Calu3 (cell line): Measurements from ENCODE around the gene CLASP2. TPM values are rescaled to one million over a fixed set of nuclear protein-coding genes. Genes with fewer than 3 reads are reported as not detected.

Experiments used
- BruUV-seq: library from RNA; stranded (reverse); fragments of 400-500 nt; replicated peaks from 2 replicates; lab custom pipeline; 2021; lab: Mats Ljungman, UMichigan
- CTCF ChIA-PET: fragments of 300-600 bp; sonication (Branson Sonifier 250); formaldehyde crosslinking; loops from one replicate; lab custom pipeline; 2022; ENCODE audit warnings: antibody characterized with exemption; lab: Charles Lee
- DNase-seq: peaks from one replicate; pipeline ENCODE4 v3.0.0; 2022
- H3K27ac Mint-ChIP-seq: one replicate; pipeline ENCODE4 v1.8.0; 2022; ENCODE audit warnings: mixed read lengths; ENCODE audit not compliant: unreplicated experiment
- H3K27me3 Mint-ChIP-seq: one replicate; pipeline ENCODE4 v1.8.0; 2022; ENCODE audit warnings: mixed read lengths; ENCODE audit not compliant: unreplicated experiment
- H3K36me3 Mint-ChIP-seq: one replicate; pipeline ENCODE4 v1.8.0; 2022; ENCODE audit warnings: mild to moderate bottlenecking, moderate library complexity, mixed read lengths; ENCODE audit not compliant: insufficient read depth, unreplicated experiment
- H3K4me1 Mint-ChIP-seq: one replicate; pipeline ENCODE4 v1.8.0; 2022; ENCODE audit warnings: mild to moderate bottlenecking, low read depth, mixed read lengths; ENCODE audit not compliant: unreplicated experiment
- H3K4me3 Mint-ChIP-seq: one replicate; pipeline ENCODE4 v1.8.0; 2022; ENCODE audit warnings: mild to moderate bottlenecking, low read depth, moderate library complexity, mixed read lengths; ENCODE audit not compliant: unreplicated experiment
- H3K9me3 Mint-ChIP-seq: one replicate; pipeline ENCODE4 v1.8.0; 2022; ENCODE audit warnings: low read depth, mixed read lengths; ENCODE audit not compliant: unreplicated experiment
- CTCF ChIP-seq: fragments of 200-600 bp; IDR thresholded peaks from one replicate; pipeline ENCODE4 v1.8.0; 2022; ENCODE audit warnings: antibody characterized with exemption; ENCODE audit not compliant: unreplicated experiment
- intact Hi-C: fragments of 100-400 bp; cut with micrococcal nuclease; formaldehyde crosslinking; loops from one replicate; pipeline ENCODE4 v1.10.0; 2022; ENCODE audit not compliant: unreplicated experiment
- total RNA-seq: library from RNA; stranded (reverse); gene quantifications from 2 replicates; pipeline ENCODE4 v1.2.3, GENCODE V29; 2022

The CLASP2 gene
- total RNA-seq, 1 experiment from 2014 or later = 56.4 TPM

- no peaks in the 10 kb centered on the region for H3K4me1 Mint-ChIP-seq
- intact Hi-C loops = no loop called here
- no peak for DNase-seq
- H3K27me3 Mint-ChIP-seq = no peaks in the 10 kb centered on the region
- no peaks in the 10 kb centered on the region for H3K36me3 Mint-ChIP-seq
- BruUV-seq = no TSS peak
- H3K27ac Mint-ChIP-seq = no peak overlapping the region
- no peak for TF ChIP-seq CTCF
- no peak overlapping the region for H3K4me3 Mint-ChIP-seq
- CTCF ChIA-PET = interaction anchor here (0.6 kb wide), 1 partner anchor 10 kb away, joined by 3 read pairs; no protein-coding TSS in a partner anchor
- H3K9me3 Mint-ChIP-seq = no peaks in the 10 kb centered on the region
These were observed 221.6 kb downstream of the CLASP2 start for GRCh38 chr3:33496449-33496848.

GRCh38 chr3:33491721-33492120 lies 226.3 kb downstream of the CLASP2 start:
- no peaks in the 10 kb centered on the region for H3K27me3 Mint-ChIP-seq
- no peak for TF ChIP-seq CTCF
- intact Hi-C loops = no loop called here
- H3K4me3 Mint-ChIP-seq = no peak overlapping the region
- no peaks in the 10 kb centered on the region for H3K4me1 Mint-ChIP-seq
- no peak overlapping the region for H3K27ac Mint-ChIP-seq
- H3K36me3 Mint-ChIP-seq = no peaks in the 10 kb centered on the region
- no TSS peak for BruUV-seq
- H3K9me3 Mint-ChIP-seq = no peaks in the 10 kb centered on the region
- no peak for DNase-seq
- CTCF ChIA-PET = no interaction called here

- CTCF ChIA-PET = interaction anchor here (0.6 kb wide), 1 partner anchor 70 kb away, joined by 4 read pairs; no protein-coding TSS in a partner anchor
- no TSS peak for BruUV-seq
- Mint-ChIP-seq H3K27me3 (no peaks in the 10 kb centered on the region), H3K4me3 (no peak overlapping the region), H3K4me1 (no peaks in the 10 kb centered on the region), H3K36me3 (no peaks in the 10 kb centered on the region), H3K9me3 (no peaks in the 10 kb centered on the region), H3K27ac (no peak overlapping the region)
- TF ChIP-seq CTCF = no peak
- DNase-seq = no peak
- intact Hi-C loops = no loop called here
These were observed 227.3 kb downstream of the CLASP2 start for GRCh38 chr3:33490641-33491241.

- no peak for TF ChIP-seq CTCF
- Mint-ChIP-seq H3K4me1 (no peaks in the 10 kb centered on the region), H3K27ac (no peak overlapping the region), H3K4me3 (no peak overlapping the region), H3K36me3 (no peaks in the 10 kb centered on the region), H3K27me3 (no peaks in the 10 kb centered on the region), H3K9me3 (no peaks in the 10 kb centered on the region)
- intact Hi-C loops = no loop called here
- CTCF ChIA-PET = no interaction called here
- no TSS peak for BruUV-seq
- no peak for DNase-seq
These were observed 229.4 kb downstream of the CLASP2 start for GRCh38 chr3:33488683-33489082.
